Erythroblast (primary cell): ENCODE data around the gene SYNRG.

ENCODE experiments used
- GATA1 ChIP-seq: IDR thresholded peaks from 2 replicates; pipeline ENCODE4 v1.6.1; 2011; ENCODE audit warnings: low read depth, mild to moderate bottlenecking, control low read depth, low read length, moderate library complexity
- POLR2A ChIP-seq: IDR thresholded peaks from 2 replicates; pipeline ENCODE4 v1.6.1; 2011; ENCODE audit warnings: mild to moderate bottlenecking, low read length

GRCh38 chr17:37598145-37598544, 11.1 kb downstream of the SYNRG start:
- no peak for TF ChIP-seq POLR2A
- TF ChIP-seq GATA1, result no peak
